Retinal pigment epithelial cell (primary cell): ENCODE measurements around the gene CMTM4.

ENCODE experiments used
- DNase-seq: peaks from one replicate; pipeline ENCODE4 v3.0.0-alpha.2; 2010; ENCODE audit warnings: low read depth
- H3K4me3 ChIP-seq: 2 replicates; pipeline ENCODE4 v1.5.1; 2011; ENCODE audit warnings: mild to moderate bottlenecking, low read length, control low read depth, moderate library complexity
- CTCF ChIP-seq: conservative IDR thresholded peaks from 2 replicates; pipeline ENCODE4 v1.5.1; 2011; ENCODE audit warnings: low read depth, low read length, control low read depth, inconsistent platforms

Gene CMTM4

GRCh38 chr16:66711581-66711980 is 15.0 kb upstream of the CMTM4 start:
- no peak overlapping the region for H3K4me3 ChIP-seq
- no peak for TF ChIP-seq CTCF
- no peak for DNase-seq

- no peak for DNase-seq
- no peak for TF ChIP-seq CTCF
- no peak overlapping the region for H3K4me3 ChIP-seq
These were observed 9.9 kb upstream of the CMTM4 start for GRCh38 chr16:66706506-66706880.

GRCh38 chr16:66705790-66706505 is 9.4 kb upstream of the CMTM4 start:
- H3K4me3 ChIP-seq: no peak overlapping the region
- no peak for TF ChIP-seq CTCF
- no peak for DNase-seq

- no peak for DNase-seq
- H3K4me3 ChIP-seq: no peak overlapping the region
- no peak for TF ChIP-seq CTCF
These were observed 7.1 kb upstream of the CMTM4 start for GRCh38 chr16:66703406-66704215.

GRCh38 chr16:66701516-66701915 is 5.0 kb upstream of the CMTM4 start:
- no peak overlapping the region for H3K4me3 ChIP-seq
- DNase-seq: no peak
- no peak for TF ChIP-seq CTCF

GRCh38 chr16:66701026-66701425 is 4.5 kb upstream of the CMTM4 start:
- no peak overlapping the region for H3K4me3 ChIP-seq
- TF ChIP-seq CTCF: no peak
- DNase-seq: no peak

GRCh38 chr16:66699898-66700297 is 3.4 kb upstream of the CMTM4 start:
- no peak for TF ChIP-seq CTCF
- DNase-seq: no peak
- no peak overlapping the region for H3K4me3 ChIP-seq
